Spleen (tissue), 7 donors: ENCODE results near the gene FXYD3.
A peak's percentile ranks its signal among the peaks of the same experiment; 100 is the strongest.

Experiments
- POLR2A ChIP-seq, 3 donors: fragments of 450-650 bp; IDR thresholded peaks; one replicate each; pipeline ENCODE4 v1.5.1; 2017; ENCODE audit warnings: antibody characterized with exemption in 3 of 3, mild to moderate bottlenecking in 1 of 3
- TF ChIP-seq, protein P1 (sequence below), 11 experiments: fragments of 200-600 bp in 7 of 11; fragments of 450-650 bp in 4 of 11; sonication (generic) in 4 of 11; IDR thresholded peaks in 8 of 11; conservative IDR thresholded peaks in 3 of 11; 1 replicate in 7 of 11; 2 replicates in 4 of 11; pipeline versions ENCODE4 v1.4.0 to v1.8.0; 2016 to 2021; ENCODE audit warnings: antibody characterized with exemption in 11 of 11, inconsistent platforms in 4 of 11, mild to moderate bottlenecking in 1 of 11
- donor health status: DM: no; HTN: no; CAD: no; lungs with moderate emphysema.
- donor health status: DM: no; HTN: no; CAD: no.
- donor health status: DM: no; HTN: no; CAD: no.

DNA sequence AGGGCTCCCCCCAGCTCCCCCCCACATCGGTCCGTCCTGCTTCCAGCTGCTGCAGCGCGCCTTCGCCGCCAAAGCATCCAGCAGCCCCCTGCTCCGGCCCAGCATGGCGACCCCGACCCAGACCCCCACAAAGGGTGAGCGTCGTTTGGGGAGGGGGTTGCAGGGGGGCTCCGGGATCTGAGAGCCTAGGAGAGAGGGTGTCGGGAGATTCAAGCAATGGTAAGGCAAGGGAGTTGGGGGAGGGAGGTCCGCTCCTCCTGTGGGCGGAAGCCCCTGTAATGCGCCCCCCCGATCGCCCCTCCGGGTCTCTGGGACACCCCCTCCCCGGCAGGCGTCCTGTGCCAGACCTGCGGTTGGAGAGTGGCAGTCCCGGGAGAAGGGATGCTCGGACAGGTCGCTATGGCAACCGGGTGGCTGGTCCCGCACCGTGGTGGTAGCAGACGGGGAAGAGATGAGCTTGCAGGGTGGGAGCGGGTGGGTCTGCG lies 27.6 kb downstream of the FXYD3 start, which contains the start of gene FXYD7:
- TF ChIP-seq POLR2A (IDR thresholded peaks at IDR 0.05) = no peak
- TF ChIP-seq, protein P1, sequence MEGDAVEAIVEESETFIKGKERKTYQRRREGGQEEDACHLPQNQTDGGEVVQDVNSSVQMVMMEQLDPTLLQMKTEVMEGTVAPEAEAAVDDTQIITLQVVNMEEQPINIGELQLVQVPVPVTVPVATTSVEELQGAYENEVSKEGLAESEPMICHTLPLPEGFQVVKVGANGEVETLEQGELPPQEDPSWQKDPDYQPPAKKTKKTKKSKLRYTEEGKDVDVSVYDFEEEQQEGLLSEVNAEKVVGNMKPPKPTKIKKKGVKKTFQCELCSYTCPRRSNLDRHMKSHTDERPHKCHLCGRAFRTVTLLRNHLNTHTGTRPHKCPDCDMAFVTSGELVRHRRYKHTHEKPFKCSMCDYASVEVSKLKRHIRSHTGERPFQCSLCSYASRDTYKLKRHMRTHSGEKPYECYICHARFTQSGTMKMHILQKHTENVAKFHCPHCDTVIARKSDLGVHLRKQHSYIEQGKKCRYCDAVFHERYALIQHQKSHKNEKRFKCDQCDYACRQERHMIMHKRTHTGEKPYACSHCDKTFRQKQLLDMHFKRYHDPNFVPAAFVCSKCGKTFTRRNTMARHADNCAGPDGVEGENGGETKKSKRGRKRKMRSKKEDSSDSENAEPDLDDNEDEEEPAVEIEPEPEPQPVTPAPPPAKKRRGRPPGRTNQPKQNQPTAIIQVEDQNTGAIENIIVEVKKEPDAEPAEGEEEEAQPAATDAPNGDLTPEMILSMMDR (IDR thresholded peaks at IDR 0.05 in 8 of 11, conservative IDR thresholded peaks at IDR 0.05 in 3 of 11) = peak in 4 of 11 experiments; percentile 11 to 50 (median 40)
